ENCODE data around the gene ESR1. TPM values are rescaled to one million over a fixed set of nuclear protein-coding genes. Genes with fewer than 3 reads are reported as not detected.

The ESR1 gene
- total and polyA plus RNA-seq, 9 of the 15 experiments (the other 6 are each of a cell fraction or from before 2014, with no cell fraction given) = 0.03 to 0.27 (median 0.08) TPM; not detected in 1

DNA sequence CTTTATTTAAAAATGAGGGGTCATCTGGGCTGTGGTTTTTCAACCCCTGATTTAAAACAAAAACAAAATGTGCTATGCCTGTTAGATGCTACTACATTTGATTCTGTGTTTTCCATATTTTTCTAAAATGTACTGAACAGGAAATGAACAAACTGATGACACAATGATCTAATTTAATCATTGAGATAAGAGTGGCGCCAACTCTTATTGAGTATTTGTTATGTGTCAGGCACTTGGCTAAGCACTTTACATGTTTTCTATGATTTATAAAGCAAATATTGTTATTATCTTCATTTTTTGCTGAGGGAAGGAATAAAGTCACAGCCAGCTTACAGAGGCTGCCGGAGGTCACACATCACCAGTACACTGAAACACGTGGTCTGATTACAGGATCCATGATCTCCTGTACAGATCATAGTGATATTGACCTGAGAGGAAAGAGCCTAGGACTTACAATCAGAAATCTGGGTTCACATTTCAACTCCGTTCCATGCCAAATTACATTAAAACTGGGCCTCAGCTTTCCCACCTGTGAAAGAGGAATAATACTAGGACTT, 166.7 kb downstream of the ESR1 start:
- no peak overlapping the region for H3K4me3 ChIP-seq
- CTCF ChIA-PET (ENCODE audit: low intra/inter-chr PET ratio) = no interaction called here
- DNase-seq (ENCODE audit: extremely low read depth in 1 of 4, low spot score in 3 of 4) = no peak
- H4K20me1 ChIP-seq (replicated peaks; ENCODE audit: control insufficient read depth, insufficient read depth, low read length) = no peaks in the 10 kb centered on the region
- H3K27me3 ChIP-seq (ENCODE audit: control insufficient read depth in 2 of 2, insufficient read depth in 2 of 2, low read length in 2 of 2) = no peaks in the 10 kb centered on the region
- no peaks in the 10 kb centered on the region for H3K79me2 ChIP-seq (ENCODE audit: control insufficient read depth, insufficient read depth, low read length)
- TF ChIP-seq, protein P1, sequence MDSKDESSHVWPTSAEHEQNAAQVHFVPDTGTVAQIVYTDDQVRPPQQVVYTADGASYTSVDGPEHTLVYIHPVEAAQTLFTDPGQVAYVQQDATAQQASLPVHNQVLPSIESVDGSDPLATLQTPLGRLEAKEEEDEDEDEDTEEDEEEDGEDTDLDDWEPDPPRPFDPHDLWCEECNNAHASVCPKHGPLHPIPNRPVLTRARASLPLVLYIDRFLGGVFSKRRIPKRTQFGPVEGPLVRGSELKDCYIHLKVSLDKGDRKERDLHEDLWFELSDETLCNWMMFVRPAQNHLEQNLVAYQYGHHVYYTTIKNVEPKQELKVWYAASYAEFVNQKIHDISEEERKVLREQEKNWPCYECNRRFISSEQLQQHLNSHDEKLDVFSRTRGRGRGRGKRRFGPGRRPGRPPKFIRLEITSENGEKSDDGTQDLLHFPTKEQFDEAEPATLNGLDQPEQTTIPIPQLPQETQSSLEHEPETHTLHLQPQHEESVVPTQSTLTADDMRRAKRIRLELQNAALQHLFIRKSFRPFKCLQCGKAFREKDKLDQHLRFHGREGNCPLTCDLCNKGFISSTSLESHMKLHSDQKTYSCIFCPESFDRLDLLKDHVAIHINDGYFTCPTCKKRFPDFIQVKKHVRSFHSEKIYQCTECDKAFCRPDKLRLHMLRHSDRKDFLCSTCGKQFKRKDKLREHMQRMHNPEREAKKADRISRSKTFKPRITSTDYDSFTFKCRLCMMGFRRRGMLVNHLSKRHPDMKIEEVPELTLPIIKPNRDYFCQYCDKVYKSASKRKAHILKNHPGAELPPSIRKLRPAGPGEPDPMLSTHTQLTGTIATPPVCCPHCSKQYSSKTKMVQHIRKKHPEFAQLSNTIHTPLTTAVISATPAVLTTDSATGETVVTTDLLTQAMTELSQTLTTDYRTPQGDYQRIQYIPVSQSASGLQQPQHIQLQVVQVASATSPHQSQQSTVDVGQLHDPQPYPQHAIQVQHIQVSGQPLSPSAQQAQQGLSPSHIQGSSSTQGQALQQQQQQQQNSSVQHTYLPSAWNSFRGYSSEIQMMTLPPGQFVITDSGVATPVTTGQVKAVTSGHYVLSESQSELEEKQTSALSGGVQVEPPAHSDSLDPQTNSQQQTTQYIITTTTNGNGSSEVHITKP (IDR thresholded peaks at IDR 0.05; ENCODE audit: partially characterized antibody) = no peak
- TF ChIP-seq, protein P2, sequence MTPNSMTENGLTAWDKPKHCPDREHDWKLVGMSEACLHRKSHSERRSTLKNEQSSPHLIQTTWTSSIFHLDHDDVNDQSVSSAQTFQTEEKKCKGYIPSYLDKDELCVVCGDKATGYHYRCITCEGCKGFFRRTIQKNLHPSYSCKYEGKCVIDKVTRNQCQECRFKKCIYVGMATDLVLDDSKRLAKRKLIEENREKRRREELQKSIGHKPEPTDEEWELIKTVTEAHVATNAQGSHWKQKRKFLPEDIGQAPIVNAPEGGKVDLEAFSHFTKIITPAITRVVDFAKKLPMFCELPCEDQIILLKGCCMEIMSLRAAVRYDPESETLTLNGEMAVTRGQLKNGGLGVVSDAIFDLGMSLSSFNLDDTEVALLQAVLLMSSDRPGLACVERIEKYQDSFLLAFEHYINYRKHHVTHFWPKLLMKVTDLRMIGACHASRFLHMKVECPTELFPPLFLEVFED (CRISPR knock-in tag; conservative IDR thresholded peaks at IDR 0.05) = no peak
- no peak for TF ChIP-seq MTF1 (CRISPR knock-in tag; IDR thresholded peaks at IDR 0.05; ENCODE audit: borderline replicate concordance)
- TF ChIP-seq, protein P3, sequence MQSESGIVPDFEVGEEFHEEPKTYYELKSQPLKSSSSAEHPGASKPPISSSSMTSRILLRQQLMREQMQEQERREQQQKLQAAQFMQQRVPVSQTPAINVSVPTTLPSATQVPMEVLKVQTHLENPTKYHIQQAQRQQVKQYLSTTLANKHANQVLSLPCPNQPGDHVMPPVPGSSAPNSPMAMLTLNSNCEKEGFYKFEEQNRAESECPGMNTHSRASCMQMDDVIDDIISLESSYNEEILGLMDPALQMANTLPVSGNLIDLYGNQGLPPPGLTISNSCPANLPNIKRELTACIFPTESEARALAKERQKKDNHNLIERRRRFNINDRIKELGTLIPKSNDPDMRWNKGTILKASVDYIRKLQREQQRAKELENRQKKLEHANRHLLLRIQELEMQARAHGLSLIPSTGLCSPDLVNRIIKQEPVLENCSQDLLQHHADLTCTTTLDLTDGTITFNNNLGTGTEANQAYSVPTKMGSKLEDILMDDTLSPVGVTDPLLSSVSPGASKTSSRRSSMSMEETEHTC (IDR thresholded peaks at IDR 0.05) = no peak
- TF ChIP-seq, protein P4, sequence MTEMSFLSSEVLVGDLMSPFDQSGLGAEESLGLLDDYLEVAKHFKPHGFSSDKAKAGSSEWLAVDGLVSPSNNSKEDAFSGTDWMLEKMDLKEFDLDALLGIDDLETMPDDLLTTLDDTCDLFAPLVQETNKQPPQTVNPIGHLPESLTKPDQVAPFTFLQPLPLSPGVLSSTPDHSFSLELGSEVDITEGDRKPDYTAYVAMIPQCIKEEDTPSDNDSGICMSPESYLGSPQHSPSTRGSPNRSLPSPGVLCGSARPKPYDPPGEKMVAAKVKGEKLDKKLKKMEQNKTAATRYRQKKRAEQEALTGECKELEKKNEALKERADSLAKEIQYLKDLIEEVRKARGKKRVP (CRISPR knock-in tag; IDR thresholded peaks at IDR 0.05) = no peak
- no peak for TF ChIP-seq STAT5B (CRISPR knock-in tag; IDR thresholded peaks at IDR 0.05)
- TF ChIP-seq SRSF9 (IDR thresholded peaks at IDR 0.05; ENCODE audit: borderline replicate concordance, low read depth, low read length) = no peak
- TF ChIP-seq, protein P5, sequence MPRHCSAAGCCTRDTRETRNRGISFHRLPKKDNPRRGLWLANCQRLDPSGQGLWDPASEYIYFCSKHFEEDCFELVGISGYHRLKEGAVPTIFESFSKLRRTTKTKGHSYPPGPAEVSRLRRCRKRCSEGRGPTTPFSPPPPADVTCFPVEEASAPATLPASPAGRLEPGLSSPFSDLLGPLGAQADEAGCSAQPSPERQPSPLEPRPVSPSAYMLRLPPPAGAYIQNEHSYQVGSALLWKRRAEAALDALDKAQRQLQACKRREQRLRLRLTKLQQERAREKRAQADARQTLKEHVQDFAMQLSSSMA (CRISPR knock-in tag; IDR thresholded peaks at IDR 0.05) = no peak
- TF ChIP-seq ARID1B (IDR thresholded peaks at IDR 0.05) = no peak
- no peak for TF ChIP-seq ZNF668 (CRISPR knock-in tag; IDR thresholded peaks at IDR 0.05)
- TF ChIP-seq NFE2L1 (tag; IDR thresholded peaks at IDR 0.05; ENCODE audit: borderline replicate concordance, low read depth) = no peak
- in situ Hi-C loops (cut with MboI) (no loop called here), intact Hi-C loops (cut with micrococcal nuclease) (no loop called here)
- H3K9me1 ChIP-seq (ENCODE audit: control insufficient read depth, insufficient read depth, low read length) = no peaks in the 10 kb centered on the region
- WGBS (ENCODE audit: insufficient coverage, low coverage, missing lambda C conversion rate) = 0% methylated on average over 4 of the region's 4 CpGs
- H3K36me3 ChIP-seq (ENCODE audit: control insufficient read depth, insufficient read depth, low read length) = no peaks in the 10 kb centered on the region
- BruUV-seq (replicated peaks) = no TSS peak
- H3K9ac ChIP-seq (ENCODE audit: insufficient read depth in 1 of 2, low read depth in 2 of 2, low read length in 2 of 2) = no peak overlapping the region
- H2AFZ ChIP-seq (ENCODE audit: low read depth, low read length) = no peak overlapping the region
- POLR2A ChIA-PET = no interaction called here
- H3K9me3 ChIP-seq (replicated peaks; ENCODE audit: control insufficient read depth, insufficient read depth, low read depth, low read length) = no peaks in the 10 kb centered on the region
- no peaks in the 10 kb centered on the region for H3K4me1 ChIP-seq (replicated peaks in 1 of 2; ENCODE audit: control insufficient read depth in 2 of 2, insufficient read depth in 2 of 2, low read length in 2 of 2)
- no peak for FAIRE-seq
- no peak overlapping the region for H3K27ac ChIP-seq (ENCODE audit: extremely low read depth, low read depth, low read length)
- no peak for ATAC-seq
- no peak overlapping the region for H3K4me2 ChIP-seq (ENCODE audit: insufficient read depth, low read length)
